GM18499 (cell line): ENCODE measurements around the gene MARF1.

Source experiments
- ATAC-seq: cut with Tn5 transposase; IDR thresholded peaks from one replicate; pipeline ENCODE4 v1.9.1; 2021; ENCODE audit warnings: moderate number of reproducible peaks; ENCODE audit not compliant: insufficient read depth, unreplicated experiment

The MARF1 gene

DNA sequence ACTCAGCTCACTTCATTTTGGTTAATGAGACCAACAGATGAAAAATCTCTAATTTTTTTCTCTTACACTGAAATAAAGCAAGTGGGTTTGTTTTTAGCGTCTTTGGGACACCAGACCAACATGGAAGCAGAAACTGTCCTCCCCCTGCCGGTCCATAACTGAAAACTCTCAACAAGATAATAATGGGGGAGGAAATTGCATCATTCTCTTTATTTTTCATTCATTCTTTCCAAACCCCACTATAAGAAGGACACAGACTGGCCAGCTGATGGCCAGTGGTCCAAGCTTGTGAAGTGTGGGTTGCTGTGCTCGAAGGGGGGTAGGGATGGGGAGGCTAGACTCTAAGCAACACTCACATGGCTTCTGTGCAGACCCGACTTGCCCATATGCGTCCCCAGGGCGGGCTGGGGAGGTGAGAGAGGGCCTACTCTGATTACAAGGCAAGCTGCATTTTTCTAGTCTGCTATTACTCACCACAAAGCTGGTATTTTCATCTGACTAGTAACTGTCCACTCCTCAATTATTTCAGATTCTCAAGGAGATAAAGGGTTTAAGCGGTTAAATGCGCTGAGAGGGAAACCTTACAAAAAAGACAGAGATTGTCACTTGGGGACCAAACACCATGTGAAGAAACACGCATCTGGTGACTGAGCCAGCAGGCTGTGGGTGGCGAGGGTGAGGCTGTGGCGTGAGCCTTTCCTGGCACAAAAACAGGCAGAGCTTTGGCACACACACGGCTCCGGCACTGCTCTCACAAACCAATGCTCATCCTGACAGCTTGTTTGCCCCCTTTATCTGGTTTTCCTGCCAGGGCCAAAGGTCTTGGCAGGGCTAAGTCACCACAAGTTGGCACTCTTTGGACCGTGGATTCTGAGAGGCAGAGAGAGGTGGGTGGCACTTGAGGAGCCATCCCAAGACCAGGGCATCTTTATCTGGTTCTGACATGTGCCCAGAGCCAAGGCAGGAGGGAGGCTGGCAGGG lies 38.2 kb downstream of the MARF1 start:
- ATAC-seq = no peak

DNA sequence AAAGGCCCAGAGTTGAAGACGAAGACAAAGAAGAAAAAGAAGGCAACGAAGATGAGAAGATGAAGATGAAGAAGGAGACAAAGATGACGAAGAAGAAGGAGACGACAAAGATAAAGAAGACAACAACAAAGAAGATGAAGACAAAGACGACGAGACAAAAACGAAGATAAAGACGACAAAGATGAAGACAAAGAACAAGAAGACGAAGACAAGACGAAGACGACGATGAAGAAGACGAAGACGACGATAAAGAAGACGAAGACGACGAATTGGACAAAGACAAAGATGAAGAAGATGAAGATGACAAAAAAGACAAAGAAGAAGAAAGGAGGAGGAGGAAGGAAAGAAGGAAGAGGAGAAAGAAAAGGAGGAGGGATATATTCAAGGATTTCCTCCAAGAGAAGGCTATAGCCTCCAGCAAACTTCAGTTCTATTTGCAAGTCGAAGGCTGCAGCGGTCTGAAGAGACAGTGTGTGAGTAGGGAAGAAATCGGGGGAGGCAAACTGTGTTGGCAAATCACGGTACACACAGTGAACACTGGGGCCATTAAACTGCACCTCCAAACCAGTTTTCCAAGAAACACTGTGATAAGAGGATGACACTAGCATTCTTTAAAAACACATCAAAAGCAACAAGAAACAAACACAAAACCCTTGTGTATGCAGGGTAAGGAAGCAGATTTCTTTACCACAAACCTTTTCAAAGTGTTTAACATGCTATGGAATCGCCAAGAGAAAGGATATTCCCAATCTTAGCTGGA lies 40.5 kb downstream of the MARF1 start:
- no peak for ATAC-seq

DNA sequence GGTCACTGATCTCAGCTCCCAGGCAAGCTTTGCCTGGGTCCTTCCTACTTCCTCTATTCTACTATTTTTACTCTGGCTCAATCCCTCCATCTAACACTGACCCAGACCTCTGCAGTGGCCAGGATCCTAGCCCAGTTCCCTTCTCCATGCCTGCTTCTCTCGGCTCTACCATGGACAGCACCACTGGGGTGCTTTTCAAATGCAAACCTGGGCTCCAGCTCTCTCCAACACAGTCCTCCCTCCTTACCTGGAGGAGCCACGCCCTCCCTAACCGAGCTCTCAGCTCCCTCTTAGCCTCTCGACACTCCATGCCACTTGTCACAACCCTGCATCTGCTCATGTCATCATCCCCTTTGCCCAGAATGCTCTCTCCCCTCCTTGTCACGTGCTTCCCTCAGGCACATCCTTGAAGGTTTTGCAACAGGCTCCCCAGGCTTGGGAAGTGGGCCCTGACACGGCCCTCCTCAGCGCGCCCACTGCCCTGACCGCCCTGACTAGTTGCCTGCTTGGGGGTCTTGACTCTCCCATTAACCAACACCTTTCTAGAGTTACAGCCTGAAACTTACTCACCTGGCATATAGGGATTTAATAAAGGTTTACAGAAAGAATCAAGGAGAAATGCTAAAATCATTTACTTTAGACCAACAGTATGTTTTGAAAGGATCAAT lies 41.6 kb downstream of the MARF1 start:
- ATAC-seq = no peak

DNA sequence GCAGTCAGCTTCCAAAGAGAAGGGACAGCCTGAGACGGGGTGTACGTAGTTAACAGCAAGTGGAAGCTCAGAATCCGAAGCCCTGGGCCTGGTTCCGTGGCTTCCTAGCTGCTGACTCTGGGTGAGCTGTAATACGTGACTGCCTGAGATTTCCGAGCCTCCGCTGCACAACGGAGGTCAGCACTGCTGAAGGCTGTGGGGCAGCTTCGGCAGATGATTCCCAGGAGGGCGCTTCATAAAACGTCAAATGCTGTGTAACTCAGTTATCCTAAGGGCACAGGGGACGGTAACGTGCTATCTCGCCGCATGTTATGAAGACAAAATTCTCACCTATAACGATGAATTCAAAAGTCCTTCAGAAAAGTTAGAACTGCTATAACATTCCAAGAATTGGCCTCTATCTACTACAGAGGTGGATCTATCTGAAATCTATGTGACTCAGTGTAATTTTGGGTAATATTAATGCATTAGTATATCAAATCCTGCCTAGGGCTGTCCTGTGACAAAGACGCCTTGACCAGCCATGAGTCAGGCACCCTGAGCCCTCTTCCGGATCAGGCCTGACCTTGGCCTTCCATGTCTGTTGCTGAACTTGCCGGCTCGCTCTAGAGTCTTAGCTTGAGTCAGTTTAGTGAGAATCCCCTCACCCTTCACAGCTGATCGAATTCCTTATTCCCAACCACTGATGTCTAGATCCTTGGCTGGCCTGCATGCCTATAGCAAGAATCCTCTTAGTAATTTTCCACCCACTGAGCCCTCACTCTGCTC lies 43.5 kb downstream of the MARF1 start:
- ATAC-seq = no peak

DNA sequence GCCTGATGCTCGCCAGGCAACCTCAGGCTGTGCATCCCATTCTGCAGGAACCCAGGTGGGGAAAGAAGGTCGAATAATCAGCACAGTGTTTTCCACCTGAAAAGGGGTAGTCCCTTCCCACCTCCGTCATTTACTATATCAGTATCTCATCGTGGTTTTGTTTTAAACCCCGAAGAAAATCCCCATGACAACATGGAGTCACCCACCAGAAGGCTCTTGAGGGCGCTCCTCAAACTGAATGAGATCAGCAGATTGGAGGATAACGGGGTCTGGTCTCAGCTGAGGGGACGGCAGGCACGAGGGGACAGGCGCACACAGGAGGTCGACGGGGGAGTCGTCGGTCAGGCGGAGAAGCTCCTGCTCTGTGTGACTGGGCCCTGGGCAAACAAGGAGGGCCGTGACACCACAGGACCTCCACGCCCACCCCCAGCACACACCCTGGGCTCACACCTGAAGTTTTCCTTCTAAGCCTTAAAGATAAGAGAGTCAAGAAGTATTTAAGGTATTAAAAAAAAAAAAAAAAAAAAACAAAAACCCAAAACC lies 44.2 kb downstream of the MARF1 start:
- ATAC-seq = no peak

DNA sequence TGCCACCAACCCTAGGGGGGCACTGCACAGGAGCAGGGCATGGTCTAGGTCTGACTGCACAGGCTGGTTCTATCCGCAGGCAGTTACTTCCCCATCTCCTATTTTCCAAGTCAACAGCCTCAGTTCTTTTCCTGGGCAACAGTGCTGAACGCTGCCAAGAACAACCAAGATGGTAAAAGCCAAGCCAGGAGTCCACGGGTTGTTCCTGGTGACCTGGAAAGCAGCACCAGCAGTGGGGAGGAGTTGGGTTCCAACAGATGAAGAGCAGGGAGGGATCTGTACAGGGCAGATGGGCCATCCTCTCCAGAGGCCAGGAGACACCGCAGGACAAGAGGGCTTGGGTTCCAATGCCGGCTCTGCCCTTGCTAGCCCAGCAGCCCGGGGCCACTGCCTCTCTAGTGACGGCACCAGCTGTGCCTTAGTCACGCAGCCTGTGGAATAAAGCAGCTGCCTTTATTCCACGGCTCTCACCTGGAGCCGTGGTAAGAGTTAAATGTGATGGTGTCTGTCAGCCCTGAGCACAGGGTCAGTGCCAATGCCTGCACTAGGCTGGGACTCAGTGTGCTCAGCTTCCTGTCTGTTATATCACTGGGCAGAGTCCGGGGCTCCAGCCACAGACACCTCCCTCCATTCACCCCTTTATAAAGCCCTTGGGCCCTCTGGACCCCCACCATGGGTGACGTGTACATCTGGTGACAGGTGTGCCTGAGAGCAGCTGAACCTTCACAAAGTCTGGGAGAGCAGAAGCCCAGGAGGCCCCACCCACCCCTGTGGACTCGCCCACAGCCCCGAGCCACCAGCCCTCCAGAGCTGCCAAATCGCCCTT lies 44.9 kb downstream of the MARF1 start:
- no peak for ATAC-seq

DNA sequence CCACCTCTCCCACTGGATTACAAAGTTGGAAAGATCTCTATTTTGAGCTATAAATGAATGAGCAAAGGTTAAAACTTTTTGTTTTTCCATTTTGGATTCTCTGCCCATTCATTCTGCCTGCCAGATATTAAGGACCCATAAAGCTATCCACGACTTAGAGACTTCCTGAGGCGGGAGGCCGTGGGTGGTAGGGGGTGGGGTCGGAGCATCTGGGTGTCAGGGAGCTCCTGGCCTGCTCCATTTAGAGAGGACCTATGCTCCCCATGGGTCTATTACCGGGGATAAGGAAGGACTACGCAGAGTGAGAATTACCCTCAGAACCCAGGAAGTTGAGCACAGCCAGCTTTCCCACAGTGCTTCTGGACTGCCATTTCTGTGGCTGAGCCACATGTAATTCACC lies 45.8 kb downstream of the MARF1 start:
- no peak for ATAC-seq

DNA sequence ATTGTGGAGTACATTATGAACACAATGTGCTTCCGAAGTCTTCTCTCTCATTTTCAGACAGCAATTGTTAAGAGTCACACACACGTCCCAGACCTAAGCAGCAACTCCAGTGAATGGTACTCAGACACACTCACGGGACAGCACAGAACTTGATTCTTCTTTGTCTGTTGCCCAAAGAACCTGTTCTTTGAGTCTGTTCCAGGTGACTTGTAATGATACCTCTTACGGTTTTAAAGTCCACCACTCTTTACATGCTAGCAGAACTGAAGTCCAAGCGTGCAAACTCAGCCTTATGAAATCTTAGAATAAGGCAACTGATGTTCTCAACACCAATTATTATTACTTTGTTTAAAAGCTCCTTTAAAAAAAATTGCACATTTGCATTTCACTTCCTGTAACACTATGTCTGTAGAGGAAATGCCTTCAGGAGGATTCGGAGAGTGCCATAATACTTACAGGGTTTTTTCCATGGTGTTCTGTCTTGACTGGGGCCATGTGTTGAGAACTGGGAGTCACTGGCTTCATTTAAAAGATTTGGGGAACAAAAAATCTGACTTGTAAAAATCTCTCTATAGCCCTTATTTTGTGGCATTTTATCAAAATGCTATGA lies 48.1 kb downstream of the MARF1 start:
- no peak for ATAC-seq

DNA sequence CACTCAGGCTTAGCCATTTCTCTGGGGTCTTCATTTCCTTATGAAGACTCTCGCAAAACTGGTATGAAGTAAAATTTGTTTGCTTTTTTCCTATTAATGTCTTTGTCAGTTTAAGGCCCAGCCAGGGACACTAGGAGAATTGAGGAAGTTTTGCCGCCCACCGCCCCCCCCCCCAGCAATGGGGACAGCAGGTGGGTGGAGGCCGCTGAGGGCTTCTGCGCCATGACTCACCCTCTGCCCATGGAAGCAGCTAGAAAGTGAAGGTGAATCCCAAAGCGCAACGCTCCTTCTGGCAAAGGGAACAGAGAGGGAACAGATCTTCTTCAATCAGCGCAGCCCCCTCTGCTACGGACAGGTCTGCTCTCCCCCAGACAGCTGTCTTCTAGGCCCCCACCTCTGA lies 49.7 kb downstream of the MARF1 start:
- ATAC-seq = no peak

DNA sequence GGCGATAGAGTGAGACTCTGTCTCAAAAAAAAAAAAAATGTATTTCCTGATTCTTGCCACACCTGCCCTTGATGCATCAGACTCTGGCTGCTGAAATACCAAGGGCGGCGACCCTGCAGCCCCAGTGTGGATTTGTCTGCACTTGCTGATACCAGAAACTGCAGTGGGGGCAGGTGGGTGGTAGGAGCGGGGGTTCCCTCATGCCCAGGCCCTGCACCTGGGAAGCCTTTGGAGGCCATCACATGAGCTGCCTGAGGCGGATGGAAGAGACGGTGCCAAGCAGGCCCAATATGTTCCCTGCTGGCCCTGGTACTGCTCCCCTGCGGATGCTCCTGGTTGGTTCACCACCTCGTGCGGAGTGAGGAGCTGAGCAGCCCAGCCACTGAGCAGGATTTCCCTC lies 50.6 kb downstream of the MARF1 start:
- ATAC-seq = no peak

DNA sequence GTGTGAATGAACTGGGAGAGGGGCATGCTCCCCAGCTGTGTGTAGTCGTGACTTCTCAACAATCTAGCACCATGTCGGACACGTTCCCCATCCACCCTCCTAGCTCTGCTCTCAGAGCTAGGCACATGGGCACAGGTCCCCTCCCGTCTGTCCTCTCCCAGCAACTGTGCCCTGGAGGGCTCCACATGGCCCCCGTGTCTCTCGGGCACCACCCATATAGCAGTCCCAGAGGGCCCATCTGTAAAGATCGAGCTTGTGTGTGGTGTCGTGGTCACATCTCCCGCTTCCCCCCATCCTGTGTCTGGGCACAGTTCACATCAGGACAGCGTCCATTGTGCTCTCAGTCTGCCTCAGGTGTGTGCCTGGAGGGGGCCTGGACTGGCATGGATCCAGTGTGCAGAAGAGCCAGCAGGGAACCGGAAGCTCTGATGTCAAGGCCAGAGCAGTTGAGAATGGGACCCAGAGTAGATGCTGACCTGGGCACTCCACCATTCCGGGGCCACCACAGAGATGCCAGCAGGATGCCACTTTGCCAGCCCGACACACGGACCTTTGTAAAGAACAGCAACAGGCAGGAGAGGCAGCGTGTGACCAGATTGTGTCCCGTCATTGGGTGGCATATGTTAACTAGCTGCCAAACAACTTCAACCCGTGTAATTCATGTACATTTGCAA lies 55.7 kb downstream of the MARF1 start:
- ATAC-seq = no peak

DNA sequence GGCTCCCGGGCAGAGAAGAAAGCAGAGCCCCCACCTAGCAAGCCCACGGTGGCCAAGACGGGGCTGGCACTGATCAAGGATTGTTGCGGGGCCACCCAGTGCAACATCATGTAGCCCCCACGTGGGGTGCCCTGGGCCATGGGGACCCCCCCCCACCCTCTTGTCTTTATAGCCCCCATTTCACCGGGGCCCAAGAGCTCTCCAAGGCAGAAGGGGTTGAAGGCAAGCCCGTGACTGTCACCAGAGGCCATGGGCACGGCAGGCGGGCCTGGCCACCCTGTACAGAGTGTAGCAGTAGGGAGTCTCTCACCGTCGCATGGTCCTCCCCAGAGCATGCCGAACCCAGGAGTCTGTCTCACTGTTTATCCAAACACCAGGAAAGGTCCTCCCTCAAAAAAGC lies 56.2 kb downstream of the MARF1 start:
- ATAC-seq = no peak

DNA sequence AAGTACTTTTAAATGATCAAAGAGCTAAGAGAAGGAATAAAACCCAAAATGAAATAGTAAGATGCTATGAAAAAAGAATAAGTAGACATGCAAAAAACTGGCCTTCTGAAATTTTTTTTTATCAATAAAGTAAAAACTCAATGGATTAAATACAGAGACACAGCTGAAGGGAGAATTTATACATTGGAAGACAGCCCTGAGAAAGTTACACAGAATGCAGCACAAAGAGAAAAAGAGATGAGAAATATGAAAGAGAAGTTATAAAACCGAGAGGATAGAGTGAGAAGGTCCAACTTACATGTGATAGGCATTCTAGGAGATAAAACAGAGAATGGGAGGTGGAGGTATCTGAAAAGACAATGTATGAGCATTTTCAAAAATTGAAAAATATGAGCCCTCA lies 57.0 kb downstream of the MARF1 start:
- no peak for ATAC-seq

DNA sequence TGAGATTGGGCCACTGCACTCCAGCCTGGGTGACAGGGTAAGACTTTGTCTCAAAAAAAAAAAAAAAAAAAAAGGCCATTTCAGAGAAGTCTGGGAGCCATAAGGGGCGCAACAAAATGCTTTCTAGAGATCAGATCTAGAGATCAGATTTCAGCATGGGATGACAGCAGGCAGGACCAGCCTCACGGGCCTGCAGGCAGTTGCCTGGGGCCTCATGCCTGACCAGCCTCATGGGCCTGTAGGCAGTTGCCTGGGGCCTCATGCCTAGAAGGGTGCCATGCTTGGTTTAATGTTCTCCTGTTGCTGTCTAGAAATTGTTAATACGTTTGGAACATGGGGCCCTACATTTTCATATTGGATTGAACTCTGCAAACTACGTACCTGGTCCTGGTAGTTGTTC lies 59.4 kb downstream of the MARF1 start:
- ATAC-seq = no peak

DNA sequence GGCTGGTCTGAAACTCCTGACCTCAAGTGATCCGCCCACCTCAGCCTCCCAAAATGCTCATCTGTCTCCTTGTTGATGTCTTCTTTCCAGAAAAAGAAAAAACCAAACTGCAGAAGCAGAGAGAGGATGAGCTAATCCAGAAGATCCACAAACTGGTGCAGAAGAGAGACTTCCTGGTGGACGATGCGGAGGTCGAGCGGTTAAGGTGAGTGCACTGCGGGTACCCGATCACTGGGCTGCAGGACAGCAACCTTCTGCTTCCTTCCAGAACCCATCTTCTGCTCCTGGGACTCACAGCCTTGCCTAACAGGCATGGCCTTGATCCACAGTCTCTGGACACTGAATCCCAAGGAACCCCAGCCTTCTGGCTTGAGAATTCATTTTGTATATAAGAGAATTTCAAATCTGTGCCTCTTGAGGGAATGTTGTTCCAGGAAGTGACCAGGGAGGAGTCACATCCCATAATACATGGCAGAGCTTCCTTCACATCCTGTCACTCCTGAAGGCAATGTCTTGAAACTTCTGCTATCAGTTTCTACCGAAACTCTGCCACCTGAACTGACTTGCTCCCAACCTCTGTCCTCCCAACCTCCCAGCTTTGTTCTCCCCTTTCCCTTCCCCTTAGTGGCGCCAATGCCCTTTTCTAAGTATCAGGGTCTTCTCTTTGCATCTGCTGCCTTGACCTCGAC lies 61.7 kb downstream of the MARF1 start:
- ATAC-seq = no peak

DNA sequence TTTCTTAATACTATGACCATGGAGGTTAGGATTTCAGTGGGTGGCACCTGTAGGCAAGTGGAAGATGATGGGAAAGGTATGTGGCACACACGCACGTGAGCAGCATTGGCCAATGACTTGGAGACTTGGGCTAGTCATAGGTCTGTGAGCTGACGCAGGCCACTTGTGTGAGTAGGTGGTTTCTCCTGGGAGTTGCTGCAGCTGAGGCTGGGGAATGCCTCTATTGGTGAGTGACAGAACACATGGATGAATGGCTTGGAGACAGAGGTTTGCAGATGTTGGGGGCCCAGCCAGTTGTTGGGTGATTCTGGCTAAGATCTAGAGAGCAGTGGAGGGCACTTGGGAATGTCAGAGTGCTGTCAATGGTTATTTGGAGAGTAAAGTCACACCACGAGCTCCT lies 64.1 kb downstream of the MARF1 start:
- no peak for ATAC-seq
